Right lobe of liver (tissue), 4 donors: ENCODE measurements around the gene GRIK2.

Experiments used
- POLR2A ChIP-seq: fragments of 450-650 bp; IDR thresholded peaks from one replicate; pipeline ENCODE4 v1.6.1; 2017; ENCODE audit warnings: antibody characterized with exemption, mild to moderate bottlenecking
- TF ChIP-seq, protein P1 (sequence below), 4 donors: fragments of 200-600 bp in 3 of 4; fragments of 450-650 bp in 1 of 4; IDR thresholded peaks; one replicate each; pipeline versions ENCODE4 v1.5.1 to v1.8.0; 2016 to 2022; ENCODE audit warnings: antibody characterized with exemption in 4 of 4, mild to moderate bottlenecking in 2 of 4
- donor health status: DM: no; HTN: no; CAD: no.
- donor health status: DM: no; HTN: no; CAD: no.
- donor health status: DM: no; HTN: yes; CAD: no.

- TF ChIP-seq, protein P1, sequence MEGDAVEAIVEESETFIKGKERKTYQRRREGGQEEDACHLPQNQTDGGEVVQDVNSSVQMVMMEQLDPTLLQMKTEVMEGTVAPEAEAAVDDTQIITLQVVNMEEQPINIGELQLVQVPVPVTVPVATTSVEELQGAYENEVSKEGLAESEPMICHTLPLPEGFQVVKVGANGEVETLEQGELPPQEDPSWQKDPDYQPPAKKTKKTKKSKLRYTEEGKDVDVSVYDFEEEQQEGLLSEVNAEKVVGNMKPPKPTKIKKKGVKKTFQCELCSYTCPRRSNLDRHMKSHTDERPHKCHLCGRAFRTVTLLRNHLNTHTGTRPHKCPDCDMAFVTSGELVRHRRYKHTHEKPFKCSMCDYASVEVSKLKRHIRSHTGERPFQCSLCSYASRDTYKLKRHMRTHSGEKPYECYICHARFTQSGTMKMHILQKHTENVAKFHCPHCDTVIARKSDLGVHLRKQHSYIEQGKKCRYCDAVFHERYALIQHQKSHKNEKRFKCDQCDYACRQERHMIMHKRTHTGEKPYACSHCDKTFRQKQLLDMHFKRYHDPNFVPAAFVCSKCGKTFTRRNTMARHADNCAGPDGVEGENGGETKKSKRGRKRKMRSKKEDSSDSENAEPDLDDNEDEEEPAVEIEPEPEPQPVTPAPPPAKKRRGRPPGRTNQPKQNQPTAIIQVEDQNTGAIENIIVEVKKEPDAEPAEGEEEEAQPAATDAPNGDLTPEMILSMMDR (IDR thresholded peaks at IDR 0.05), result no peak
- no peak for TF ChIP-seq POLR2A
These were observed 123.1 kb downstream of the GRIK2 start for GRCh38 chr6:101516578-101516977.
